B cell (primary cell): Measurements from ENCODE around the gene CPS1. TPM values are rescaled to one million over a fixed set of nuclear protein-coding genes. Genes with fewer than 3 reads are reported as not detected.

Experiments
- ATAC-seq: fragments of 200-7000 bp; cut with Tn5 transposase; one replicate; pipeline ENCODE4 v1.10.0; 2021; ENCODE audit warnings: low read depth, mild to moderate bottlenecking, moderate number of reproducible peaks, moderate library complexity
- CTCF ChIA-PET: fragments of 350-600 bp; sonication (Branson Sonifier 250); formaldehyde crosslinking; loops from one replicate; lab custom pipeline; 2021; ENCODE audit warnings: antibody characterized with exemption, inconsistent platforms; lab: Charles Lee
- POLR2A ChIA-PET: fragments of 350-600 bp; sonication (Branson Sonifier 250); formaldehyde crosslinking; loops from one replicate; lab custom pipeline; 2021; ENCODE audit warnings: antibody characterized with exemption; lab: Charles Lee
- DNase-seq: peaks from one replicate; pipeline ENCODE4 v3.0.0; 2013
- H2AFZ ChIP-seq: 2 replicates; pipeline ENCODE4 v1.6.1; 2012; ENCODE audit warnings: mild to moderate bottlenecking, low read depth, low read length; ENCODE audit not compliant: insufficient read depth, poor library complexity, severe bottlenecking
- H3K27ac ChIP-seq, 2 donors: 1 replicate in 1 of 2; 2 replicates in 1 of 2; pipeline ENCODE4 v1.5.1; 2012 to 2013; ENCODE audit warnings: low read length in 2 of 2, mild to moderate bottlenecking in 2 of 2, moderate library complexity in 1 of 2
- H3K27me3 ChIP-seq, 4 experiments: fragments of 200-600 bp in 1 of 4; sonication (generic) in 1 of 4; replicated peaks in 1 of 4; 1 replicate in 2 of 4; 2 replicates in 2 of 4; pipeline versions ENCODE4 v1.6.1 to v1.7.0; 2013 to 2016; ENCODE audit warnings: low read length in 3 of 4, mild to moderate bottlenecking in 2 of 4, mixed read lengths in 1 of 4, moderate library complexity in 1 of 4; ENCODE audit not compliant: insufficient read depth in 4 of 4, control insufficient read depth in 3 of 4; ENCODE audit errors: control extremely low read depth in 1 of 4
- H3K36me3 ChIP-seq, 2 experiments: replicated peaks in 1 of 2; 1 replicate in 1 of 2; 2 replicates in 1 of 2; pipeline versions ENCODE4 v1.6.1 to v1.7.1; 2013; ENCODE audit warnings: low read length in 1 of 2; ENCODE audit not compliant: insufficient read depth in 2 of 2, control insufficient read depth in 1 of 2; ENCODE audit errors: control extremely low read depth in 1 of 2, extremely low read depth in 1 of 2
- H3K4me1 ChIP-seq, 2 donors: fragments of 200-600 bp in 1 of 2; sonication (generic) in 1 of 2; 1 replicate in 1 of 2; 2 replicates in 1 of 2; pipeline versions ENCODE4 v1.5.1 to v1.6.1; 2013 to 2017; ENCODE audit warnings: low read length in 2 of 2; ENCODE audit not compliant: control insufficient read depth in 2 of 2, insufficient read depth in 2 of 2
- H3K4me2 ChIP-seq: replicated peaks from 2 replicates; pipeline ENCODE3; 2012; ENCODE audit warnings: mild to moderate bottlenecking, low read depth, low read length; ENCODE audit not compliant: poor library complexity, severe bottlenecking
- H3K4me3 ChIP-seq, 5 experiments: fragments of 200-600 bp in 1 of 5; sonication (generic) in 1 of 5; 1 replicate in 3 of 5; 2 replicates in 2 of 5; pipeline versions ENCODE4 v1.5.1 to v1.7.0; 2011 to 2016; ENCODE audit warnings: low read length in 4 of 5, mild to moderate bottlenecking in 4 of 5, low read depth in 2 of 5, control low read depth in 1 of 5, moderate library complexity in 1 of 5; ENCODE audit not compliant: insufficient read depth in 1 of 5; ENCODE audit errors: control extremely low read depth in 1 of 5, extremely low read depth in 1 of 5
- H3K79me2 ChIP-seq: fragments of 200-600 bp; sonication (generic); one replicate; pipeline ENCODE4 v1.6.0; 2016; ENCODE audit warnings: low read length; ENCODE audit not compliant: control insufficient read depth, insufficient read depth
- H3K9ac ChIP-seq: fragments of 200-600 bp; sonication (generic); 2 replicates; pipeline ENCODE4 v1.6.1; 2017; ENCODE audit warnings: mild to moderate bottlenecking, low read length, moderate library complexity
- H3K9me3 ChIP-seq, 3 donors: one replicate each; pipeline versions ENCODE4 v1.6.1 to v1.7.1; 2013; ENCODE audit warnings: low read length in 2 of 3; ENCODE audit not compliant: control insufficient read depth in 2 of 3, insufficient read depth in 1 of 3; ENCODE audit errors: control extremely low read depth in 1 of 3
- H4K20me1 ChIP-seq: 2 replicates; pipeline ENCODE4 v1.6.0; 2012; ENCODE audit warnings: mild to moderate bottlenecking, low read length; ENCODE audit not compliant: insufficient read depth, control insufficient read depth, poor library complexity, severe bottlenecking
- H3K27ac Mint-ChIP-seq: one replicate; pipeline ENCODE4 v1.8.0; 2021; ENCODE audit warnings: mixed read lengths
- H3K27me3 Mint-ChIP-seq: one replicate; pipeline ENCODE4 v1.8.0; 2021; ENCODE audit warnings: mixed read lengths
- H3K4me1 Mint-ChIP-seq: one replicate; pipeline ENCODE4 v1.8.0; 2021; ENCODE audit warnings: mixed read lengths
- H3K4me3 Mint-ChIP-seq: one replicate; pipeline ENCODE4 v1.8.0; 2021; ENCODE audit warnings: mixed read lengths
- H3K9me3 Mint-ChIP-seq: one replicate; pipeline ENCODE4 v1.8.0; 2022; ENCODE audit warnings: mixed read lengths; ENCODE audit not compliant: insufficient read depth
- EZH2 ChIP-seq: IDR thresholded peaks from 2 replicates; pipeline ENCODE4 v1.6.1; 2012; ENCODE audit warnings: borderline replicate concordance, low read depth, mild to moderate bottlenecking, moderate library complexity, low read length; ENCODE audit not compliant: insufficient read depth, poor library complexity, severe bottlenecking
- intact Hi-C: fragments of 100-400 bp; cut with micrococcal nuclease; formaldehyde crosslinking; loops from one replicate; pipeline ENCODE4 v1.10.0; 2022
- polyA plus RNA-seq: library from polyadenylated mRNA; depleted of rRNA; stranded (reverse); fragments of >200 nt; gene quantifications from 2 replicates; pipeline ENCODE4 v1.2.3, GENCODE V29; 2012
- total RNA-seq, 2 donors: library from RNA; stranded (reverse); fragments of 120-200 nt in 1 of 2; gene quantifications; 1 replicate in 1 of 2; 2 replicates in 1 of 2; pipeline versions ENCODE4 v1.2.3 to v1.2.4, GENCODE V29; 2013 to 2022
- TF ChIP-seq, protein P1 (sequence below): fragments of 200-600 bp; IDR thresholded peaks from one replicate; pipeline ENCODE4 v1.8.0; 2022; ENCODE audit warnings: antibody characterized with exemption, mild to moderate bottlenecking

Gene CPS1
- total and polyA plus RNA-seq, 2 donors (not counting 1 experiment from before 2014, with no cell fraction given): 0.12 to 0.25 TPM

DNA sequence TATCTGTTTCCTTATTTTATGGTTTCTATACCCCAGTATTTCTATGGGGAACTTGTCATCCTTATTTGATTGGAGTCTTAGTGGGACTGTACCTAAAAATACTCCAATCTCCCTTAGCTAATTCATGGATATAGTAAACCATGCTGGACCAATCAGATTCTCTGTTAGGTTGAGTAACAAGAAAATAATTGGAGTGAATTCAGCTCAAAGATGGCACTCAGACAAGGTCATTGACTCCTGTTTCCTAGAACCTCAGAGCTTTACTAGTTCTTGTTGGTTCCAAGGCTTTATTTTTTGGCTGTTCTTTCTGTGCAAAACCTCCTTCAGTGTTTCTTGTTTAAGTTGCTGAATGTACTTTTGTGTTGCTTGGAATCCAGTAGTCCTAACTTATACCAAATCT lies 31.9 kb upstream of the CPS1 start:
- intact Hi-C loops: no loop called here
- H3K27me3 Mint-ChIP-seq: peaks cover 24% of the 10 kb centered on the region

DNA sequence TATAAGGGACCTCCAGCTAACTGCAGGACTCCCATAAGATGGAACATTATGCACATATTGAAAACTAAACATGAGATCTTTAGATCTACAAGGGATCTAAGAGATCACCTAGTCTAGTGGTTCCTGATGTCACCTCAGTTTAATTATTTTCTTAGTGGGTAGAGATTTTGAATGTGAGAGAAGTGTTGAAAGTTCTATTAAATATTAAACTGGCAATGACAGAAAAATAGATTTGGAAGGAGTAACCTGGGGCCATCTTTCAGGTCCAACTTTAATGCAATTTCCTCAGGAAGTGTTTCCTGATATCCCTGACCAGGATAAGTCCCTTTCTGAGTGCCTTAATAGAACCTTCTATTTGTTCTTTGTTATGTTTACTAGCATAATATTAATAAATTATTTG lies 29.1 kb upstream of the CPS1 start:
- Mint-ChIP-seq H3K9me3 (no peaks in the 10 kb centered on the region), H3K27me3 (peaks cover 17% of the 10 kb centered on the region), H3K4me3 (no peak overlapping the region), H3K4me1 (no peaks in the 10 kb centered on the region), H3K27ac (no peak overlapping the region)
- POLR2A ChIA-PET: no interaction called here
- no peak for TF ChIP-seq EZH2
- TF ChIP-seq, protein P1, sequence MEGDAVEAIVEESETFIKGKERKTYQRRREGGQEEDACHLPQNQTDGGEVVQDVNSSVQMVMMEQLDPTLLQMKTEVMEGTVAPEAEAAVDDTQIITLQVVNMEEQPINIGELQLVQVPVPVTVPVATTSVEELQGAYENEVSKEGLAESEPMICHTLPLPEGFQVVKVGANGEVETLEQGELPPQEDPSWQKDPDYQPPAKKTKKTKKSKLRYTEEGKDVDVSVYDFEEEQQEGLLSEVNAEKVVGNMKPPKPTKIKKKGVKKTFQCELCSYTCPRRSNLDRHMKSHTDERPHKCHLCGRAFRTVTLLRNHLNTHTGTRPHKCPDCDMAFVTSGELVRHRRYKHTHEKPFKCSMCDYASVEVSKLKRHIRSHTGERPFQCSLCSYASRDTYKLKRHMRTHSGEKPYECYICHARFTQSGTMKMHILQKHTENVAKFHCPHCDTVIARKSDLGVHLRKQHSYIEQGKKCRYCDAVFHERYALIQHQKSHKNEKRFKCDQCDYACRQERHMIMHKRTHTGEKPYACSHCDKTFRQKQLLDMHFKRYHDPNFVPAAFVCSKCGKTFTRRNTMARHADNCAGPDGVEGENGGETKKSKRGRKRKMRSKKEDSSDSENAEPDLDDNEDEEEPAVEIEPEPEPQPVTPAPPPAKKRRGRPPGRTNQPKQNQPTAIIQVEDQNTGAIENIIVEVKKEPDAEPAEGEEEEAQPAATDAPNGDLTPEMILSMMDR: no peak
- Histone ChIP-seq H3K27me3 (peaks cover 0 to 10% (median 0%) of the 10 kb centered on the region in 4 experiments), H3K9me3 (no peaks in the 10 kb centered on the region), H4K20me1 (no peaks in the 10 kb centered on the region), H3K4me2 (no peak overlapping the region), H3K79me2 (no peaks in the 10 kb centered on the region), H2AFZ (no peak overlapping the region), H3K36me3 (no peaks in the 10 kb centered on the region), H3K4me1 (no peaks in the 10 kb centered on the region), H3K4me3 (no peak overlapping the region), H3K27ac (no peak overlapping the region), H3K9ac (no peak overlapping the region)
- ATAC-seq (no peak), DNase-seq (no peak)
- intact Hi-C loops: no loop called here
- CTCF ChIA-PET: no interaction called here

More for the DNA sequence above, 31.9 kb upstream of the CPS1 start:
- H3K4me1 Mint-ChIP-seq: no peaks in the 10 kb centered on the region
- Histone ChIP-seq H3K36me3 (no peaks in the 10 kb centered on the region), H3K9ac (no peak overlapping the region), H3K4me3 (no peak overlapping the region), H3K4me2 (no peak overlapping the region), H3K27me3 (peaks cover 0 to 10% (median 0%) of the 10 kb centered on the region in 4 experiments), H3K9me3 (no peaks in the 10 kb centered on the region), H4K20me1 (no peaks in the 10 kb centered on the region), H3K79me2 (no peaks in the 10 kb centered on the region), H3K27ac (no peak overlapping the region), H3K4me1 (no peaks in the 10 kb centered on the region), H2AFZ (no peak overlapping the region)
- ChIA-PET POLR2A (no interaction called here), CTCF (interaction anchor here (2.2 kb wide), 1 partner anchor 22 kb away, joined by 11 read pairs; no protein-coding TSS in a partner anchor)
- TF ChIP-seq EZH2: no peak
- TF ChIP-seq, protein P1: no peak
- H3K4me3 Mint-ChIP-seq: no peak overlapping the region
- DNase-seq: no peak
- no peak for ATAC-seq
- H3K27ac Mint-ChIP-seq: no peak overlapping the region
- H3K9me3 Mint-ChIP-seq: no peaks in the 10 kb centered on the region
